Superior temporal gyrus (tissue), 1 donor: ENCODE results near the gene PVALB.

ENCODE experiments used
- DNase-seq: peaks from one replicate; pipeline ENCODE4 v3.0.0-alpha.2; 2016; ENCODE audit errors: extremely low spot score

The PVALB gene, protein sequence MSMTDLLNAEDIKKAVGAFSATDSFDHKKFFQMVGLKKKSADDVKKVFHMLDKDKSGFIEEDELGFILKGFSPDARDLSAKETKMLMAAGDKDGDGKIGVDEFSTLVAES

DNA sequence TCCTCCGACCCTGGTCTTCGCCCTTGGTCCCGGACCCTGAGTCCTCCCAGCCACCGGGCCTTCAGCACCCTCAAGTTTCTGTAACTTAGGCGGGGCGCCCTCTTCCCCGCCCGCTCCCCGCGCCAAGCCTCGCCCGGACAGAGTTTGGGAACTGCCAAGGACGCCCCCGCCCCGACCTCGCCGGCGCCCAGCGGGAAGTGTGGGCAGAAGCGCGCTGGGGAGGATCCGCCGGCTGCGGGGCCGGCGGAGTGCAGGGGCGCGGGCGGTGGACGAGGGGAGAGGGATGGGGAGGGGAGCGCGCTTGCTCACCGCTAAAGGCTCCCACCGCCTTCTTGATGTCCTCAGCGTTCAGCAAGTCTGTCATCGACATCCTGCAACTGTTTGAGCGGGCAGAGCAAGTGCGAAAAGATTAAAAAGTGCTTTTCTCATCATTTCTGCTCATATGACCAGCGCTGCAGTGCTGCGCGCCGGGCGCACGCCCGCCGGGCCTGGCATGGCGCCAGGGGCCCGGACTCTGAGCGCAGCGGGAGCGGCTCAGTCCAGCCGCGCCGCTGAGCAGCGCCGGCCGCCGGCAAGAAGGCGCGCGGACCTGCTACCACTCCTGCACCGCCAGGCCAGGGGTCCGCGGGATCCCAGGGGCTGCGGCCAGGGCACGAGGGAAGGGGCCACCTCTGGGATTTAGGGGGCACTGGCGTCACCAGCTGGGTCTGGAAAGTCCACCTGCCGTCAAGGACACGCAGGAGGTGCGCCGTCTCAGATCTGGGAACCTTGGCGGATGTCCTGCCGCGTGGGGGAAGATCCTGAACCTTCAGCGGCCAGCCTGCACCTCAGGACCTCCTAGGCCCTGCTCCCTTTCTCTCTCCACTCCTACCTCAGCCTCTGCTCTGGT lies at the start of gene PVALB:
PVALB (minus strand) TSS at position 400 of the 889 bp plus-strand sequence; CDS start at position 370, 30 bp downstream.
- DNase-seq: peak; percentile 13

DNA sequence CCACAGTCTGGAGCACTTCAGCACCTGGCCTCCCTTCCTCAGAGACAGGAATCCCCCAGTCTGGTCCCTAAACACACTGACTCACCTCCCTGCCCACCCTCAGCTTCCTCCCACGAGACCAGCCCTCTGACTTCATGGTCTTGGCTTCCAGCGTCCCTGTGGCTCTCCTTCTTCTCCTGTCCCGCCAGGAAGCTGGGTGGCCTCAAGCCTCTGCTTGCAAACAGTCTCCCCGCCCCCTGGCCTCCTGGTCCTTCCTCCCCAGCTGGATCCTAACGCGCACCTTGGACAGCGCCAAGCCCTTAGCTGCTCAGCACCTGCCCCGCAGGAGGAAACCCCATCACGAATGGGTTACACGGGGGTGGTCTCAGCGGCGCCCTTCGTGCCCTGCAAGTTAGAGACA lies 48.5 kb upstream of the PVALB start:
- no peak for DNase-seq

DNA sequence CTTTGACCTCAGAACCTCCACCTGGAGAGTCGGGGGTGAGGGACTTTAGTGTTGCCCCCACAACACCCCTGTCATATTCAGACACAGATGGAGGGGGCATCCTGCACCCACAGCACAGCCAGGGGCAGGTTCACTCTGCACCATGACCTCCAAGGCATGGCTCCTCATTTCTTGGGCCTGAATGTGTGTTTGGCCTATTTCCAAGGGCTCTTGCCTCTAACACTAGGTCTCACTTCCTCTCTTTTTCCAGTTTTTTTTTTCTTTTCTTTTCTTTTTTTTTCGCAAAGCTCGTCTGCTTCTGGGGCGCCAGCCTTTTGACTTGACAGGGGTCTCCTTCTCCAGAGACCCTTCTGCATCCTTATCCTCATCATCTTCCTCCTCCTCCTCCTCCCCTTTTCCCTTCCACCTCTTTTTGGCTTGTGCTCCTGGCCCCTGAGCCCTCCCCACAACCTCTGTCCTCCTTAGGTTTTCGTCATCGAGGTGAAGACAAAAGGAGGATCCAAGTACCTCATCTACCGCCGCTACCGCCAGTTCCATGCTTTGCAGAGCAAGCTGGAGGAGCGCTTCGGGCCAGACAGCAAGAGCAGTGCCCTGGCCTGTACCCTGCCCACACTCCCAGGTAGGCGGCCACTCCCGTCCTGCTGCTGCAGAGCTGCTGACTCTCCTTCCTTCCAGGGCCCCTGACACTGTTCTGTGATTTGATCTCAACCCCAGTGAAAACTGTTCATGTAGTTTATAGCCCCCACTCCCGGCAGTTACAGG lies 47.8 kb upstream of the PVALB start:
- no peak for DNase-seq

DNA sequence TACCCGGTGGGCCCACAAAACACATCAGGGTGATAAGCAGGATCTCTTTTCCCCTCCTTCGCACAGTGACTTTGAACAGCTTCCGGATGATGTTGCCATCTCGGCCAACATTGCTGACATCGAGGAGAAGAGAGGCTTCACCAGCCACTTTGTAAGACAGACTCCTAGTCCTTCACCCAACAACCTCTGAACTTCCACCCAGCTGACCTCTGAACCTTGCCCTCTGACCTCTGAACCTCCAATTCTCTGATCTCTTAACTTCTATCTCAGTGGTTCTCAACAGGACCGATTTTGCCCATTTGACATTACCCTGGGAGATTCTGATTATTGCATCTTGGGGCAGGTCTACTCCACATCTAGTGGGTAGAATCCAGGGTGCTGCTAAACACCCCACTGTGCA lies 47.1 kb upstream of the PVALB start:
- no peak for DNase-seq

DNA sequence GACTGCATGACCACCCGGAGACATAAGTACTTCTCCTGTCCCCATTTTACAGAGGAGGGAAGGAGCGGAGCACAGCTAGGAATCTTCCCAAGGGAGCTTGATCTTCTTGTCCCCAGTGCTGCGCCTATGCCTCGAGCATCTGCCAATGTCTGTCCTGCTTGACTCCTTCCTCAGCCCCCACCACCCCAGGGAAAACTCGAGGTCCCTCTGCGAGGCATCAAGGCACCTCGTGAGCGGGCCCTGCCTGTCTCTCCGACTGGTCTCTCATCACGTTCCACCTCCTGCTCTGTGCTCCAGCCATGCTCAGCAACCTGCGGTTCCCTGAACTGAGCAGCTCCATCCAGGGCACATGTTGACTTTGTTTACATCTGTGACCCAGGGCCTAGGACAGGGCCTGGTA lies 46.4 kb upstream of the PVALB start:
- DNase-seq: no peak

DNA sequence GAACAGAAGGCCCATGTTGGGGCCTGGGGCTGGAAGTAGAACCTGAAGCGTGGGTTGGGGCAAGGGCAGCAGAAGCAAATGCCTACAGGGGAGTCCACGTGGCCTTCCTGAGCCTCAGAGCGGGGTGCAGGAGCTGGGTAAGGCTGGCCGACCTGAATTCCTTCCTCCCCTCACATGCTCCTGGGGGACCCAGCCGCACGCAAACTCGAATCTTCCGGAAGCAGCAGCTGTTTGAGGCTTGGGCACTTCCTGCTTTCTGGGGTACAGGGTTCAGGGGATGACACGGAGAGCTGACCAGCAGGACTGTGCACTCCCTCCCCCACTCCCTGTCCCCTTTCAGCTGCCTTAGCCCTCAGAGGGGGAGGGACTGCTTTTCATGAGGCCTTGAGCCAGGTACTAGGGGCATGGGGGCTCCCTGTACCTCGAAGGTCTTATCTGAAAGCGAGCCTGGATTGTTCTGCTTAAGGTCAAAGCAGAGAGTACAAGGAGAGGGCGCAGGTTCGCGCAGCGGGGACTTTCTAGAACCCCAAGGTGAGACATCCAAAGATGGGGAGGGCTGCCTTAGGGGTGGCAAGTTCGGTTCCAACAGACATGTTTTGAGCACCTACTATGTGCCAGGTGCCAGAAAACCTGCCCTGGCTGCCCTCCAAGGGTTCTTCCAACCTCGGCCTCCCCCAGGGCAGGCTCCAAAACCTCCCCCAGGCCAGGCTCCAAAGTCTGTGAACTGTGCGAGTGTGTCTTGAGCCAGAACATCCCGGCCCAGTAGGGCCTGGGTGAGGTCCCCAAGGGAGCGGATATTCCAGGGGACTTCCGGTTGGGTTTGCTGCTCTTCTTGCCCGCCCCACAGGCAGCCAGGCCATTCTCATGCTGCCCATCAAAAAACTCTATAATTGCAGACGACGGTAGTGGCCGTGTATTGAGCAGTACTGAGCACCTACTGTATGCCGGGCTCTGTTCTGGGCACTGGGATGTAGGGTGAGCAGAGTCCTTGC lies 45.7 kb upstream of the PVALB start:
- DNase-seq: no peak

DNA sequence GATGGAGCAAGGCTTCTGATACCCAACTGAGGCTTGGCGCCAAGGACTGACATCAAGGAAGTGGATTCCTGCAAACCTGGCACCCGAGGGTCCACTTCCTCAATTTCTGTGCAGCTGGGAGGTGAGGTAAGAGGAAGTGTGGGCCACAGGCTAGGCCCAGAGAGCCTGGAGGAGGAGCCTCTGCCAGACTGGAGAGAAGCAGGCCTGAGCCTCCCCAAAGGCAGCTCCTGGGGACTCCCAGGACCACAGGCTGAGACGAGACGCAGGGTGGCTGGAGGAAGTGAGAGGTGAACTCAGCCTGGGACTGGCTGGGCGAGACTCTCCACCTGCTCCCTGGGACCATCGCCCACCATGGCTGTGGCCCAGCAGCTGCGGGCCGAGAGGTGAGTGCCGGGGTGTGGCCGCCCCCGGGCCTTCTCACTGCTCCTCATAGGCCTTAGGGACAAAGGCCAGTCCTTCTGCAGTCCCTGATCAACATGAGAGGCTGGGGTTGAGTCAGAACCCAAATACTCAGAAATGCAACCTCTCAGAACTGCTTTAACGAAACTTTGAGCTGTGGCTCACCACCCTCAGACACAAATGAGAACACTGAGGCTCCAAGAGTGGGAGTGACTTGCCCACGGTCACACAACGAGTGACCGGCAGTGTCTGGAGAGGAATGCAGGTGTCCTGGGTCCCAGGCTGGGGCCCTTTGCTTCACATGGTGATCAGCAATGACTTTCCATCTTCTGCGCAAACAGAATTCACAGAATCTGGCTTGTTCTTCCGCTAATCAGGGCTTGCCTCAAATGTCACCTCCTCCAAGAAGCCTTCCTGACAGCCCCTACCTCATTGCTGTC lies 44.2 kb upstream of the PVALB start, which contains the start of gene NCF4:
NCF4 (plus strand) TSS at position 186 of the 839 bp plus-strand sequence; CDS start at position 352, 166 bp downstream.
- no peak for DNase-seq

DNA sequence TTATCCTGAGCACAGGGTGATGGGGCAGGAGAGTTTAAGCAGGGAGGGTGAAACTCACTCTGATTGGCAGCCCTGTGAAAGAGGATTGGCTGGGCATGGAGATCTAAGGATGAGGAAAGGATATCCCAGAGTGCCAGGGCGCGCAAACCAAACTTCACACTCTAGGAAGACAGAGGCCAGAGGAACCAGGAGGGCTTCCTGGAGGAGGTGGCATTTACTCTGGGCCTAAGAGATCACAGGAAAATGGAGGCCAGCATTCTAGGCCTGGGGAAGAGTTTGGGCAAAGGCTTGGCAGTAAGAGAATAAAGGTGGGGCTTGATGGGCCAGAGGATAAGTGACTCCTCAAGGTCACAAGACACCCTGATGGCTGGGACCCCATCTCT lies 43.6 kb upstream of the PVALB start:
- no peak for DNase-seq

DNA sequence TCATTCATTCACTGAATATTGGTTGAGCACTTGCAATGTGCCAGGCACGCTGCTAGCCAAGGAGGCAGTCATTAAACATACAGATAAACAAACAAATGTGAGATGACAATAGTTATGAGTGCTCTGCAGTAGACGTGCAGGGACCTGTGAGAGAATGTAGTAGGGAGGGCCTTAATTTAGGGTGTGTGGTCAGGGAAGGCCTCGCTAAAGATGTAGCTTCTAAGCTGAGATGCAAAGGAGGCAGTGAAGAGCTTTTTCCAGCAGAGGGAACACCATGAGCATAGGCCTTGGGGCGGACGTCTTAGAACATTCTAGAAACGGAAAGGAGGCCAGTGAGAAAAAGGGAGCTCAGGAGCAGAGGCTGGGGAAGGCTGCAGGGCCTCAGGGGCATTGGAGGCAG lies 43.2 kb upstream of the PVALB start:
- no peak for DNase-seq

DNA sequence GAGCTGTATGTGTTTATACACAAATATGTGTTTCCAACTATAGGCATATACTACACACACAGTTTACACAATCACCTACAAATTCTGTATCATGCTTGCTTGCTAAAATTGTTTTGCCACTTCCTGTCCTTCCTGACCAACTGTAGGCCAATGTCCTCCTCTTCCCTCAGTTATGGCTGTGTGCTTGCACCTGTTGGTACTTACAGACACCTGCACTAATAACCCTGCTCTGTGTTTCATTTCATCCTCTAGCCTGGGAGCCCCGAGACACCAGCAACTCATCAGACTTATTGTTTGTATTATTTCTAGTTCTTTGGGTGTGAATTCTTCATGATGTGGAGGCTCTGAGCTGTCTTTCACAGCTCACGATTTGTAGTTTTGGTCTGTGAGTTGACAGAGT lies 42.1 kb upstream of the PVALB start:
- DNase-seq: no peak

DNA sequence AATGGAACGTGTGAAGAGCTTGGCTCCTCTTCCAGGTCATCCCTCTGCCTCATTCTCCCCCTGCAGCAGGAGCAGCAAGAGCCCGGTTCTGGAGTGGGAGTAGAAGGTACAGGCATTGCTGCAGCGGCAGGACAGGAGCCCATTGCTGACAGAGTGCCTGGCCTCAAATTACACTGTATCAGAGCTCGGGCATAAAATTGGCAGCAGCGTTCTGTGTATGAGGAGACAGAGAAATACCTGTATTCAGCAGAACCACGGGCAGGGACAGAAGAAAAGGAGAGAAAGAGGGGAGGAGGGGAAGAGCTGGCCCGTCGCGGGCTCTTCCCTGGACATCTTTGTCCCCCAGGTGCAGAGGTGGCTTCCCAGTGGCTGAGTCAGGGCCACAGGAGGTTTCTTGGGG lies 41.3 kb upstream of the PVALB start:
- no peak for DNase-seq

DNA sequence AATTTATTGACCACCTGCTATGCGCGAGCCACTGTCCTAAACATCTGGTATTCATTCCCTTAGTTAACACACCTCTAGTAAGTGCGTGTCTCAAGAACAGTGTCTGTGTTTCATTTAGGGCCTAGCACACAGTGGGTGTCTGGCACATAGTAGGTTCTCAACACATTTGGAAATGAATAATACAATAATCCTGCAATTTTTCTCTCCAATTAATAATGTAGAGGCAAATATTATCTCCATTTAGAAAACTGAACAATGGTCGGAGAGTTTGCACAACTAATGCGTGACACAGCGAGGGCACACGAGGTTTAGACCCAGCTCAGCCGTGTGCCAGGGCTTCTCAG lies 39.9 kb upstream of the PVALB start:
- DNase-seq: no peak

DNA sequence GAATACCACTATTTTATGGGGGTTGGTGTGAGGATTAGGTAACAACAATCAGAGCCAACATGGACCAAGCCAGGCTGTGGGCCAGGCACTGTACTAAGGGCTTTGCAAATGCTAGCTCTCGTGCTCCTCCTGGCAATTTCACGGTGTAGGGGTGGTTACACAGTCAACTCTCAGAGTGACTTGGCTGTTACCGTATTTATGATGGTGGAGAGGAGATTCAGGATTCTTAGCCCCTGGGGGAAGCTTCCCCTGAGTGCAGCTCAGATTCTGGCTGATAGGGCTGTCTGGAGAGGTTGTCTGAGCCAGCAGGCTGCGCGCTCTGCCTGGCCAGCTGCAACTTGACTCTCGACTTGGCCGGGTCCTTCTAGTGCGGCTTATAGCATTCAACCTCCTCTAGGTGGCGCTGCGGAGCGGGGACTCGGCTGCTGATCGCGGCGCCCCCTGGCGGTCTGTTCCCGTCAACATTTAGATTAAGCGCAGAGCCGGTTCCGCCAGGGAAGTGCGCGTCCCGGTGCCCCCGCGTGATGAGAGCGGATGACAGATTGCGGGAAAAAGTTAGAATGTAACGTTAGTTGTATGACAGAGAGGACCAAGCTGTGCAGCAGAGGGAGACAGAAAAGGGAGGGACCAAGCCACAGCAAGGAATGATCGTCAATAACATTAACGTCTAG lies 39.4 kb upstream of the PVALB start:
- peak; percentile 93 for DNase-seq

DNA sequence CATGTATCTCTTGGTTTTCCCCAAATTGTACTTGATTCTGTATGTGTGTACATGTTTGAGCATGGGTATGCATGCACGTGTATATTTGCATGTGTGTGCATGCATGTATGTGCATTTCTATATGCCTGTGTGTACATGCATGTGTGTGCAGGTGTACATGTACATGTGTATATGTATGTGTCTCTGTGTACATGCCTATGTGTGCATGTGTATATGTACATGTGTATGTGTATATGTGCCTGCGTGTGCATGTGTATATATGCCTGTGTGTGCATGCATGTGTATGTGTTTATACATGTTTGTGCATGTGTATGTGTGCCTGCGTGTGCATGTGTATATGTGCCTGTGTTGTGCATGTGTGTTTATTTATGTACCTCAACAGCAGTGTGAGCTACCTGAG lies 38.6 kb upstream of the PVALB start:
- no peak for DNase-seq

DNA sequence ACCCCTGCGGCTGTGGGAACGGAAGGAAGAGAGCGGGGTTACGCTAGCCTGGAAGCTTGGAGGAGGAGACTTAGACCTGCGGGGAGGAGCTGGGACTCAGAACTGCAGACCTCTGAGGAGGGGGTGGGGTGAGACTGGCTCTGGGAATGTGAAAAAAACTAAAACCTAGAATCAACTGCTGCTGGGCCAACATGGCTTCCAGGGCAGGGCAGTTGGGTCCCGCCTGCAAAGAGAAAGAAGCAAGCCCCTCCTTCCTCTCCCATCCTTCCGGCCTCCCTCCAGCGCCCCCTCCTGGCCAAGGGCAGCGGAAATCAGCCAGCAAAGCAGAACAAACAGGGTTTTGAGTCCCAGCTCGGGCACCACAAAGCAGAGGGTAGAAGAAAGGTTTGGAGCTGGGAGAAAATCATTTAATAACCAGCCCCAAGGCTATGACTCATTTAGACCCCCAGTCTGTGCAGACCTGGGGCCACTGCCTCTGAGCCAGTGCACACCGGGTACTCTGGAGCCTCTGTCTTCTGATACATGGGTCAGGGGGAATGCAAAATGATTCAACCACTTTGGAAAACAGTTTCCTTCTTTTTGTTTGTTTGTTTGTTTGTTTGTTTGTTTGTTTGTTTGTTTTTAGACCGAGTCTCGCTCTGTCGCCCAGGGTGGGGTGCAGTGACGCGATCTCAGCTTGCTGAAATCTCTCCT lies 36.7 kb upstream of the PVALB start:
- DNase-seq: no peak

DNA sequence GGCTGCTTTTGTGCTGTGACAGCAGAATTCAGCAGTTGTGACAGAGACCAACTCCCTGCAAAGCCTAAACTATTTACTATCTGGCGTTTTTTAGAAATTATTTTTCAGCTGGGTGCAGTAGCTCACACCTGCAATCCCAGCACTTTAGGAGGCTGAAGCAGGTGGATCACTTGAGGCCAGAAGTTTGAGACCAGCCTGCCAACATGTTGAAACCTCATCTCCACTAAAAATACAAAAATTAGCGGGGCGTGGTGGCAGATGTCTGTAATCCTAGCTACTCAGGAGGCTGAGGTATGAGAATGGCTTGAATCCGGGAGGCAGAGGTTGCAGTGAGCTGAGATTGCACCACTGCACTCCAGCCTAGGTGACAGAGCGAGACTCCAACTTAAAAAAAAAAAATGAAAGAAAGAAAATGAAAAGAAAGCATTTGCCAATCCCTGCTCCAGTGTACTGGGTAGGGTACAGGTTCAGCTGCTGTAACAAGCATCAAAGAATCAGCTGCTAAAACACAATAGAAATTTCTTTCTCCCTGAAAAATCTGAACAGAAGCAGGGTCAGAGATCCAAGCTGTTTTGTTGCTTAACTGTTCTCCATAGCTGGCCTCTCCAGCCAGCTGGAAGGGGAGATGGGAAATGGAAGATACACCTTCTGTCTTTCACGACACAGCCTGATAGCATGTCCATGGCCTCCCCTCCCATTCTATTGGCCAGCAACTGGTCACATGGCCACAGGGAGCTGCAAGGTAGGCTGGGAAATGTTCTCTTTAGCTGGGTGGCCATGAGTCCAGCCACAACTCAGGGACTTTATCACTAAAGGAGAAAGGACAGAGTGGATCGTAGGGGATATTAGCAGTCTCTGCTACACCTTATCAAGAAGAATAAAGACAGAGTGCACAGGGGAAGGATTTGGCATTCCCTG lies 35.5 kb upstream of the PVALB start:
- DNase-seq: no peak

DNA sequence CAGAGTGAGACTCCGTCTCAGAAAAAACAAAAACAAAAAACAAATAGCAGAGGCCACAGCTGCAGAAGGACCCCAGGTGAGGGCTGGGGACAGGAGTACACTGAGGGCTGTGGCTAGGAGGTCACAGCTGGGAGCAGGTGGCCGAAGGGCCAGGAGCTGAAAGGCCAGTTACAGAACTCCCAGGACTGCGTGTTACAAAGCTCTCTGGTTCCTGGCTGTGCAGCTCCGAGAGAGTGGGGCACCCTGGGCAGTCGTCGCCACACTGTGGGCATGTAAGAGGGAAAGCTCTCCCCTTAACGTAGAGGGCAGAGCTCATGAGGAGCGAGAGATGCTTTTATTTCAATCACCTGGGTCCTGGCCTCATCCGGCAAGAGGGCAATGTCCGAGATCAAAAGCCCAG lies 33.8 kb upstream of the PVALB start:
- DNase-seq: no peak

DNA sequence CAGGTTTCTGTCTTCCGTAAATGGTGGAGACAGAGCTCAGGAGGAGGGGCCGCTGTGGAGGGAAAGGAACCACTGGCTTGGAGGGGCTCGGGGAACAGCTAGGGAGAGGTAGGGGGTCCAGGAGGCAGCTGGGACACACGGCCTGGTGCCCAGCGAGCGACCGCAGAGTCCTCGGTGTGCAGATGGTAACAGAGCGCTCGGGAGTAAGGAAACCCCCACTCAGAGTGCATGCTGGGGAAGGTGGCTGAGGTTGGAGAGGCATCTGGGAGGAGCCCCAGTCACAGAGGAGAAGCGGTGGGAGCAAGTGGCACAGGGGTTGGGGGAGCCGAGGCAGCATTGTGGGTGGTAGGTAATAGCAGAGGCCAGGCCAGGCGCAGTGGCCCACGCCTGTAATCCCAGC lies 33.2 kb upstream of the PVALB start:
- DNase-seq: no peak
